Measurements from ENCODE around the gene DNASE1L1.

The DNASE1L1 gene

DNA sequence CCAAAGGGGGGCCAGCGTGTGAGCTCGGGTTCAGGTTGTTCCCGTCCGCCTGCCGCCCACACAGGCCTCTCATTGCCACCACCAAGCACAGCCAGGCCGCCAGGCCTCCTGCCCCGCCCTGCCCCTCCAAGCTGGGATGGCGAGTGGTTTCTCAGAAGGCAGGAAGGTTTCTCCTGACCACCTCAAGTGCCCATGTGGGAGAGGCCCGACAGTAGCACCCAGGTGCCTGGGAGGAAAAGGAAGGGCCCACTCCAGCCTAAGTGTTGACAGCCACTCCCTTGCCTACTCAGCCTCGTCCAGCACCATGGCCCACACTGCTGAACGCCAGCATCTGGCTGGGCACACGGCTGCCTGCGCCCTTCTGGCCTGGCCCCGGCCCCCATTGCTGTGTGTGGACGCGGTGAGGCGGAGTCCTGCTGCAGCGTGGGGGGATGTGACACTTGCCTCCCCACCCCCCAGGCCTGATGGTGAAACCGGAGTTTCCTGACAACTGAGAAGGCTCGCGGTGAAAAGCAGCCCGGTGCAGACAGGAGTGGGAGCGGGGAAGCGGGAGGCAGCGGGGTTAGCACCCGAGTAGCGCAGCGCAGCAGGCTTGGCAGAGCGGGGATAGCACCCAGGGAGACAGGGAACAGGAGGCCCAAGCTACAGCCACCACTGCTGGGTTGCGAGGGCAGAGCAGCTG lies 53.8 kb downstream of the DNASE1L1 start:
- no peak overlapping the region for H3K18ac ChIP-seq (ENCODE audit: low read length)
- peaks cover 26% of the 10 kb centered on the region for H3K79me1 ChIP-seq (ENCODE audit: low read depth, low read length)
- no CpG with 5 or more reads among the region's 30 CpGs for WGBS, 2 donors (ENCODE audit: extremely low coverage in 2 of 2, insufficient read length in 2 of 2, insufficient replicate concordance in 1 of 2)
- no peak overlapping the region for H3K27ac ChIP-seq (replicated peaks; ENCODE audit: low read length)
- H4K8ac ChIP-seq (ENCODE audit: low read depth, low read length), result no peak overlapping the region
- DNase-seq (ENCODE audit: low spot score), result no peak
- no peak overlapping the region for H3K14ac ChIP-seq (ENCODE audit: low read length)
- H2BK5ac ChIP-seq (ENCODE audit: low read length), result no peak overlapping the region
- no peak overlapping the region for H2AFZ ChIP-seq (ENCODE audit: low read length)
- H3K4me2 ChIP-seq (ENCODE audit: insufficient read depth, low read length, poor library complexity, severe bottlenecking), result no peak overlapping the region
- H2AK5ac ChIP-seq (ENCODE audit: low read depth, low read length), result no peak overlapping the region
- no peak overlapping the region for H3K23ac ChIP-seq (ENCODE audit: low read depth, low read length, poor library complexity)
- H2BK12ac ChIP-seq (ENCODE audit: low read length), result no peak overlapping the region
- no peak overlapping the region for H2BK15ac ChIP-seq (ENCODE audit: low read length)
- H3K9ac ChIP-seq (ENCODE audit: low read depth, low read length, poor library complexity), result no peak overlapping the region
- no peak overlapping the region for H3K4ac ChIP-seq (ENCODE audit: low read length)
- H2BK120ac ChIP-seq (ENCODE audit: low read depth, low read length), result no peak overlapping the region
- peaks cover 0 to 2% (median 0%) of the 10 kb centered on the region in 3 experiments for H3K27me3 ChIP-seq (ENCODE audit: control insufficient read depth in 3 of 3, insufficient read depth in 3 of 3, low read depth in 1 of 3, low read length in 3 of 3)
- no peaks in the 10 kb centered on the region for H3K4me1 ChIP-seq (ENCODE audit: control insufficient read depth in 2 of 2, insufficient read depth in 1 of 2, low read depth in 1 of 2, low read length in 2 of 2)
- no peak overlapping the region for H4K91ac ChIP-seq (ENCODE audit: low read depth, low read length, poor library complexity)
- H3K36me3 ChIP-seq (replicated peaks in 1 of 2; ENCODE audit: control insufficient read depth in 2 of 2, insufficient read depth in 2 of 2, low read length in 2 of 2), result peaks cover 76 to 100% of the 10 kb centered on the region in 2 donors
- no peaks in the 10 kb centered on the region for H3K9me3 ChIP-seq (replicated peaks in 1 of 2; ENCODE audit: control insufficient read depth in 2 of 2, insufficient read depth in 1 of 2, low read depth in 1 of 2, low read length in 2 of 2)
- H3K4me3 ChIP-seq (ENCODE audit: low read length in 2 of 2), result no peak overlapping the region

DNA sequence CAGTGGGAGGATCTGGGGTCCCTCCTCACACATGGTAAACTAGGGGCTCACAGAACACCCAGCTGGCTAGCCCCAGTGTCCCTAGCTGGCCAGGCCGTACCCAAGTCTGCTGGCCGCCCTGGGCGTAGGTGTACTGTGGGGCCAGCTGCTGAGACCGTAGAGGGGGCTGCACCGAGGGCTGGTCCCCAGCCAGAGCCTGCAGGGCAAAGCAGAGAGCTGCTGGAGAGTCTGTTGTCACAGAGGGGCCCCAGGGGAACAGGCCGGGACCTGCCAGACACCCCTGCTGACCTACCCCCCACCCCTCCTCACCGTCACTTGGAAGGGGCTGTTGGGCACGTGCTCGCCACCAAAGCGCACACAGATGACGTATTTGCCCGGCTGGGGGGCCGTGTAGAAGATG lies 54.5 kb downstream of the DNASE1L1 start:
- DNase-seq (ENCODE audit: low spot score), result no peak
- H3K4me2 ChIP-seq (ENCODE audit: insufficient read depth, low read length, poor library complexity, severe bottlenecking), result no peak overlapping the region
- H3K27ac ChIP-seq (replicated peaks; ENCODE audit: low read length), result no peak overlapping the region
- H2BK120ac ChIP-seq (ENCODE audit: low read depth, low read length), result no peak overlapping the region
- H3K79me1 ChIP-seq (ENCODE audit: low read depth, low read length), result peaks cover 20% of the 10 kb centered on the region
- H2BK5ac ChIP-seq (ENCODE audit: low read length), result no peak overlapping the region
- no peak overlapping the region for H2AK5ac ChIP-seq (ENCODE audit: low read depth, low read length)
- H2BK15ac ChIP-seq (ENCODE audit: low read length), result no peak overlapping the region
- H3K4ac ChIP-seq (ENCODE audit: low read length), result no peak overlapping the region
- H3K23ac ChIP-seq (ENCODE audit: low read depth, low read length, poor library complexity), result no peak overlapping the region
- peaks cover 76 to 100% of the 10 kb centered on the region in 2 donors for H3K36me3 ChIP-seq (replicated peaks in 1 of 2; ENCODE audit: control insufficient read depth in 2 of 2, insufficient read depth in 2 of 2, low read length in 2 of 2)
- no peak overlapping the region for H3K4me3 ChIP-seq (ENCODE audit: low read length in 2 of 2)
- H2AFZ ChIP-seq (ENCODE audit: low read length), result no peak overlapping the region
- H4K91ac ChIP-seq (ENCODE audit: low read depth, low read length, poor library complexity), result no peak overlapping the region
- WGBS, 2 donors (ENCODE audit: extremely low coverage in 2 of 2, insufficient read length in 2 of 2, insufficient replicate concordance in 1 of 2), result no CpG with 5 or more reads among the region's 13 CpGs
- no peak overlapping the region for H3K9ac ChIP-seq (ENCODE audit: low read depth, low read length, poor library complexity)
- H2BK12ac ChIP-seq (ENCODE audit: low read length), result no peak overlapping the region
- H3K9me3 ChIP-seq (replicated peaks in 1 of 2; ENCODE audit: control insufficient read depth in 2 of 2, insufficient read depth in 1 of 2, low read depth in 1 of 2, low read length in 2 of 2), result no peaks in the 10 kb centered on the region
- H3K14ac ChIP-seq (ENCODE audit: low read length), result no peak overlapping the region
- peaks cover 0 to 2% (median 0%) of the 10 kb centered on the region in 3 experiments for H3K27me3 ChIP-seq (ENCODE audit: control insufficient read depth in 3 of 3, insufficient read depth in 3 of 3, low read depth in 1 of 3, low read length in 3 of 3)
- H3K18ac ChIP-seq (ENCODE audit: low read length), result no peak overlapping the region
- no peaks in the 10 kb centered on the region for H3K4me1 ChIP-seq (ENCODE audit: control insufficient read depth in 2 of 2, insufficient read depth in 1 of 2, low read depth in 1 of 2, low read length in 2 of 2)
- no peak overlapping the region for H4K8ac ChIP-seq (ENCODE audit: low read depth, low read length)

DNA sequence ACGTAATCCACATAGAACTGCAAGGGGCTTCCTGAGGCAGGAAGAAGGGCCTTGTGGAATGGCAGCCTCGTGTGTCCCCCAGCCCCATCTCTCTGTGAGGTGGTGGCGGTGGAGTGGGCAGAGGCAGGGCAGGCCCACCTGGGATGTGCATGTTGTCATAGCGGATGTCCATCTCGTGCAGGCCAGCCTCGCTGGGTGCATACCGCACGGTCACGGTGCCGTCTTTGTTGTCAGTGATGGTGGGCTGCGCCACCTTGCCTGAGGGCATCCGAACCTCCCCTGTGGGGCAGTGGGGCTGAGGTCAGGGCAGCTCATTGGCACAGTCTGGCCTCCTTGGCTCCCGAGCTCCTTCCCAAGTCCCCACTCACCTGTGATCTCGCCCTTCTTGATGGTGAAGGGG lies 55.0 kb downstream of the DNASE1L1 start:
- no peak overlapping the region for H3K4me2 ChIP-seq (ENCODE audit: insufficient read depth, low read length, poor library complexity, severe bottlenecking)
- peaks cover 18% of the 10 kb centered on the region for H3K79me1 ChIP-seq (ENCODE audit: low read depth, low read length)
- H3K18ac ChIP-seq (ENCODE audit: low read length), result no peak overlapping the region
- H2AFZ ChIP-seq (ENCODE audit: low read length), result no peak overlapping the region
- H3K27ac ChIP-seq (replicated peaks; ENCODE audit: low read length), result no peak overlapping the region
- H2BK120ac ChIP-seq (ENCODE audit: low read depth, low read length), result no peak overlapping the region
- H3K4ac ChIP-seq (ENCODE audit: low read length), result no peak overlapping the region
- no peak overlapping the region for H2BK12ac ChIP-seq (ENCODE audit: low read length)
- H3K9me3 ChIP-seq (replicated peaks in 1 of 2; ENCODE audit: control insufficient read depth in 2 of 2, insufficient read depth in 1 of 2, low read depth in 1 of 2, low read length in 2 of 2), result no peaks in the 10 kb centered on the region
- H2BK15ac ChIP-seq (ENCODE audit: low read length), result no peak overlapping the region
- H3K36me3 ChIP-seq (replicated peaks in 1 of 2; ENCODE audit: control insufficient read depth in 2 of 2, insufficient read depth in 2 of 2, low read length in 2 of 2), result peaks cover 75 to 100% of the 10 kb centered on the region in 2 donors
- no peak overlapping the region for H4K8ac ChIP-seq (ENCODE audit: low read depth, low read length)
- peaks cover 0 to 2% (median 0%) of the 10 kb centered on the region in 3 experiments for H3K27me3 ChIP-seq (ENCODE audit: control insufficient read depth in 3 of 3, insufficient read depth in 3 of 3, low read depth in 1 of 3, low read length in 3 of 3)
- no peak overlapping the region for H2BK5ac ChIP-seq (ENCODE audit: low read length)
- H3K9ac ChIP-seq (ENCODE audit: low read depth, low read length, poor library complexity), result no peak overlapping the region
- no peak overlapping the region for H3K23ac ChIP-seq (ENCODE audit: low read depth, low read length, poor library complexity)
- no peaks in the 10 kb centered on the region for H3K4me1 ChIP-seq (ENCODE audit: control insufficient read depth in 2 of 2, insufficient read depth in 1 of 2, low read depth in 1 of 2, low read length in 2 of 2)
- no peak for DNase-seq (ENCODE audit: low spot score)
- no peak overlapping the region for H3K4me3 ChIP-seq (ENCODE audit: low read length in 2 of 2)
- H3K14ac ChIP-seq (ENCODE audit: low read length), result no peak overlapping the region
- no peak overlapping the region for H2AK5ac ChIP-seq (ENCODE audit: low read depth, low read length)
- H4K91ac ChIP-seq (ENCODE audit: low read depth, low read length, poor library complexity), result no peak overlapping the region
- no CpG with 5 or more reads among the region's 14 CpGs for WGBS, 2 donors (ENCODE audit: extremely low coverage in 2 of 2, insufficient read length in 2 of 2, insufficient replicate concordance in 1 of 2)

DNA sequence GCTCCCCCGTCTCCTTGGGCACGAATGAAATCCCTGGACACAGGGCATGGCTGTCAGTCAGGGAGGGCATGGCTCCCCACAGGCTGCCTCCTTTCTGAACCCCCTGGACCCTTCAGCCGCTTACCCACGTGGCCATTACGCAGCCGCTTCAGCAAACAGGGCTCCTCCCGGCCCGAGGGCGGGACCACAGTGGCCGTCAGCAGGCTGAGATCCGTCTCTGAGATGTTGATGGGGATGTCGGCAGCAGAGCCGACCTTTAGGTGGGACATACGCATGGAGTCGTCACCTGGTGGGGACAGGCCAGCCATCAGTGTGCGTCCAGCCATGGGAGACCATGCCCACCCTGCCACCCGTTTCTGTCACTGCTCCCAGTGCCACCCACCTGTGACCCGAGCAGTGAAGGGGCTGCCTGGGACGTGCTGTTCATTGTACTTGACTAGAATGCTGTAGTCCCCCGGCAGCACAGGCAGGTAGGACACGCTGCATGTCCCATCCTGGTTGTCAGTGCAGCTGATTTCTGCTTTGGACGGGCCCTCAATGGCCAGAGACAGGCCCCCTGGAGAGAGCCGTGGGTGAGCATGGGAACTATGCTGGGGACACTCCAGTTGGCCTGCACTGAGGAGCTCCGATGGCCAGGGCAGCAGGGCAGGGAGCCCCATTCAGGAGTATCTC lies 55.7 kb downstream of the DNASE1L1 start:
- peak overlapping the region; percentile 43 for H3K23ac ChIP-seq (ENCODE audit: low read depth, low read length, poor library complexity)
- no peaks in the 10 kb centered on the region for H3K4me1 ChIP-seq (ENCODE audit: control insufficient read depth in 2 of 2, insufficient read depth in 1 of 2, low read depth in 1 of 2, low read length in 2 of 2)
- H3K9ac ChIP-seq (ENCODE audit: low read depth, low read length, poor library complexity), result no peak overlapping the region
- H3K27me3 ChIP-seq (ENCODE audit: control insufficient read depth in 3 of 3, insufficient read depth in 3 of 3, low read depth in 1 of 3, low read length in 3 of 3), result peaks cover 0 to 2% (median 0%) of the 10 kb centered on the region in 3 experiments
- no peak overlapping the region for H3K4ac ChIP-seq (ENCODE audit: low read length)
- no peak overlapping the region for H3K4me2 ChIP-seq (ENCODE audit: insufficient read depth, low read length, poor library complexity, severe bottlenecking)
- no peak overlapping the region for H2BK5ac ChIP-seq (ENCODE audit: low read length)
- H3K79me1 ChIP-seq (ENCODE audit: low read depth, low read length), result peaks cover 12% of the 10 kb centered on the region
- H3K9me3 ChIP-seq (replicated peaks in 1 of 2; ENCODE audit: control insufficient read depth in 2 of 2, insufficient read depth in 1 of 2, low read depth in 1 of 2, low read length in 2 of 2), result no peaks in the 10 kb centered on the region
- no CpG with 5 or more reads among the region's 24 CpGs for WGBS, 2 donors (ENCODE audit: extremely low coverage in 2 of 2, insufficient read length in 2 of 2, insufficient replicate concordance in 1 of 2)
- no peak overlapping the region for H2BK15ac ChIP-seq (ENCODE audit: low read length)
- no peak overlapping the region for H2AK5ac ChIP-seq (ENCODE audit: low read depth, low read length)
- no peak overlapping the region for H4K91ac ChIP-seq (ENCODE audit: low read depth, low read length, poor library complexity)
- no peak overlapping the region for H2BK120ac ChIP-seq (ENCODE audit: low read depth, low read length)
- peaks cover 71 to 98% of the 10 kb centered on the region in 2 donors for H3K36me3 ChIP-seq (replicated peaks in 1 of 2; ENCODE audit: control insufficient read depth in 2 of 2, insufficient read depth in 2 of 2, low read length in 2 of 2)
- H3K27ac ChIP-seq (replicated peaks; ENCODE audit: low read length), result no peak overlapping the region
- DNase-seq (ENCODE audit: low spot score), result no peak
- no peak overlapping the region for H2AFZ ChIP-seq (ENCODE audit: low read length)
- H3K4me3 ChIP-seq (ENCODE audit: low read length in 2 of 2), result no peak overlapping the region
- H3K14ac ChIP-seq (ENCODE audit: low read length), result no peak overlapping the region
- no peak overlapping the region for H4K8ac ChIP-seq (ENCODE audit: low read depth, low read length)
- H2BK12ac ChIP-seq (ENCODE audit: low read length), result no peak overlapping the region
- H3K18ac ChIP-seq (ENCODE audit: low read length), result no peak overlapping the region
